Parathyroid adenoma (tissue), 2 donors: Measurements from ENCODE around the gene SC5D.

ENCODE experiments used
- H2AFZ ChIP-seq: fragments of 300-600 bp; sonication (generic); one replicate; pipeline ENCODE4 v1.7.0; 2017; ENCODE audit warnings: antibody characterized with exemption, mild to moderate bottlenecking
- H3K27ac ChIP-seq: fragments of 300-600 bp; sonication (generic); one replicate; pipeline ENCODE4 v1.7.0; 2017
- H3K27me3 ChIP-seq: fragments of 300-600 bp; sonication (generic); one replicate; pipeline ENCODE4 v1.7.0; 2017; ENCODE audit warnings: low read length; ENCODE audit not compliant: control insufficient read depth, insufficient read depth
- H3K36me3 ChIP-seq: fragments of 300-600 bp; sonication (generic); one replicate; pipeline ENCODE4 v1.7.0; 2017; ENCODE audit warnings: low read length; ENCODE audit not compliant: control insufficient read depth, insufficient read depth
- H3K4me1 ChIP-seq: fragments of 300-600 bp; sonication (generic); one replicate; pipeline ENCODE4 v1.7.0; 2017; ENCODE audit warnings: control low read depth
- H3K4me2 ChIP-seq: fragments of 300-600 bp; sonication (generic); one replicate; pipeline ENCODE4 v1.7.0; 2017; ENCODE audit warnings: low read length
- H3K4me3 ChIP-seq: fragments of 300-600 bp; sonication (generic); one replicate; pipeline ENCODE4 v1.7.0; 2017; ENCODE audit warnings: low read depth, low read length
- H3K79me2 ChIP-seq: fragments of 300-600 bp; sonication (generic); one replicate; pipeline ENCODE4 v1.7.0; 2017; ENCODE audit warnings: control low read depth
- H3K9ac ChIP-seq: fragments of 300-600 bp; sonication (generic); one replicate; pipeline ENCODE4 v1.7.0; 2017; ENCODE audit warnings: mild to moderate bottlenecking
- H3K9me3 ChIP-seq: fragments of 300-600 bp; sonication (generic); one replicate; pipeline ENCODE4 v1.7.0; 2017; ENCODE audit warnings: low read length; ENCODE audit not compliant: control insufficient read depth
- CTCF ChIP-seq: fragments of 300-600 bp; sonication (generic); IDR thresholded peaks from one replicate; pipeline ENCODE4 v1.7.0; 2017; ENCODE audit warnings: antibody characterized with exemption, mild to moderate bottlenecking
- donor health status: primary hyperparathyroidism.

SC5D gene

DNA sequence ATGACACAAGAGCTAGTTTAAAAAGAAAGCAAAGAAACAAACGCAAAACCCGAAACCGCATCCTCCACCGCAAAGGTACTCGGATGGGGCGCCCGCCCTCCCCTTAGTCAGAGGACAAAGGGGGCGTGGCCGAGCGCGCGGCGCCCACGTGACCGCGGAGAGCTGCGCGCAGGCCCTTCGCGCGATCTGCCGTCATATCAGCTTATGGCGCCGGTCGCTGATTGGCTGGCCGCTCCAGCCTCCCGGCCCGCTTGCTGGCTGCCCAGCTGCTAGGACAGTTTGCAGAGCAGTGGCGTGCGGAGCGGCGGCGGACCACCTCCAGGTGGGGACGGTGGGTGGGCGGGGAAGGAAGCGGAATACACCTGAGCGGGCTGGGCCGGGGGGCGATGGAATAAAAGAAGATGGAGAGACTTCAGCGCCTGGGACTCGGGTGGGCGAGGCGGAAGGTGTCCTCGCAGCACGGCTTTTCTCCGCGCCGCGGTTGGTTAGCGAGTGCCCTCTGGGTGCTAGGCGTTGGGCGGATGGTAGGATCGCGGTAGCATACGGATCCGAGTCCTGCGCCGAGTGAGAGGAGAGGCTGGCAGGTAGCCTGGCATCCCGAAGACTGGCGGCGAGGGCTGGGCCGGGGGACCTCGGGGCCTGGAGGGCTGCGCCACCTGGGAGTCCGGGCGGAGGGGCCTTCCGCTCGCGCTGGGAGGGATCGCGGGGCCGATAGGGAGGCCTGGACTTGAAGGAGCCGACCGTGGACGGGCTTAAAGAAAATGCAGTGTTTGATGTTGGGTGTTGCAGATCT, at the start of gene SC5D:
Gene SC5D, plus strand, starts transcription at position 277 of the 793 bp plus-strand sequence. CDS start 10,605 bp downstream, outside the sequence.
- H2AFZ ChIP-seq = peak within 1 kb of the TSS; percentile 76
- no peaks in the 10 kb centered on the region for H3K36me3 ChIP-seq
- no peaks in the 10 kb centered on the region for H3K27me3 ChIP-seq
- H3K27ac ChIP-seq = peak within 1 kb of the TSS; percentile 74
- H3K4me1 ChIP-seq = peaks cover 5% of the 10 kb centered on the region
- H3K9ac ChIP-seq = no peak within 1 kb of the TSS
- TF ChIP-seq CTCF = no peak
- no peaks in the 10 kb centered on the region for H3K9me3 ChIP-seq
- peak within 1 kb of the TSS; percentile 65 for H3K4me3 ChIP-seq
- peaks cover 14% of the 10 kb centered on the region for H3K79me2 ChIP-seq
- peak within 1 kb of the TSS; percentile 60 for H3K4me2 ChIP-seq

DNA sequence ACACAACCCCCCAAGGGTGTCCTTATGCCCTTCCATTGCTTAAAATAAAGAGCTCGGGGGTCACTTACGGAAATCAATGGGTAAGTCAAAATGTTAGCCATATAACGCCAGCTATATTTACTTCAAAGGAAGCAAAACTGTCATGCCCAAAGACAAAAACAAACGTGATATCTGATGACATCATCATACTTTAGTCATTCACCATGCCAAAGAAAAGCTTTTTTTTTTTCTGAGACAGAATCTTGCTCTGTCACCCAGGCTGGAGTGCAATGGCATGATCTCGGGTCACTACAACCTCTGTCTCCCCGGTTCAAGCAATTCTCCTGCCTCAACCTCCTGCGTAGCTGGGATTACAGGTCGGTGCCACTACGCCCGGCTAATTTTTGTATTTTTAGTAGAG, 47.7 kb upstream of the SC5D start:
- H3K4me3 ChIP-seq = no peak overlapping the region
- no peaks in the 10 kb centered on the region for H3K4me1 ChIP-seq
- no peaks in the 10 kb centered on the region for H3K79me2 ChIP-seq
- H3K27ac ChIP-seq = no peak overlapping the region
- no peaks in the 10 kb centered on the region for H3K27me3 ChIP-seq
- no peak overlapping the region for H2AFZ ChIP-seq
- H3K36me3 ChIP-seq = no peaks in the 10 kb centered on the region
- no peak overlapping the region for H3K9ac ChIP-seq
- no peak for TF ChIP-seq CTCF
- no peak overlapping the region for H3K4me2 ChIP-seq
- H3K9me3 ChIP-seq = no peaks in the 10 kb centered on the region

- Histone ChIP-seq H3K4me1 (no peaks in the 10 kb centered on the region), H3K27ac (no peak overlapping the region), H3K4me2 (no peak overlapping the region), H3K4me3 (no peak overlapping the region), H3K36me3 (no peaks in the 10 kb centered on the region), H2AFZ (no peak overlapping the region), H3K9me3 (no peaks in the 10 kb centered on the region), H3K79me2 (no peaks in the 10 kb centered on the region), H3K9ac (no peak overlapping the region), H3K27me3 (no peaks in the 10 kb centered on the region)
- TF ChIP-seq CTCF = no peak
These were observed 46.4 kb upstream of the SC5D start for GRCh38 chr11:121246021-121246768.

- H3K9me3 ChIP-seq = no peaks in the 10 kb centered on the region
- no peaks in the 10 kb centered on the region for H3K27me3 ChIP-seq
- no peak overlapping the region for H2AFZ ChIP-seq
- no peak overlapping the region for H3K4me3 ChIP-seq
- H3K4me2 ChIP-seq = no peak overlapping the region
- H3K9ac ChIP-seq = no peak overlapping the region
- TF ChIP-seq CTCF = no peak
- H3K27ac ChIP-seq = no peak overlapping the region
- no peaks in the 10 kb centered on the region for H3K79me2 ChIP-seq
- no peaks in the 10 kb centered on the region for H3K36me3 ChIP-seq
- H3K4me1 ChIP-seq = no peaks in the 10 kb centered on the region
These were observed 45.9 kb upstream of the SC5D start for GRCh38 chr11:121246769-121247035.
